GM23338 (cell line): ENCODE data around the gene MAP7D3. TPM values are rescaled to one million over a fixed set of nuclear protein-coding genes. Genes with fewer than 3 reads are reported as not detected.

Source experiments
- ATAC-seq: fragments of 200-7000 bp; cut with Tn5 transposase; 3 replicates; pipeline ENCODE4 v1.9.1; 2020
- DNase-seq: peaks from one replicate; pipeline ENCODE4 v3.0.0-alpha.2; 2015; ENCODE audit warnings: low spot score
- H2AFZ ChIP-seq: fragments of 200-600 bp; sonication (generic); 2 replicates; pipeline ENCODE4 v1.8.0; 2016; ENCODE audit warnings: antibody characterized with exemption, mild to moderate bottlenecking, moderate library complexity
- H3F3A ChIP-seq: fragments of 200-600 bp; sonication (generic); replicated peaks from 2 replicates; pipeline ENCODE4 v1.8.0; 2017; ENCODE audit warnings: antibody characterized with exemption, mixed run types, low read depth
- H3K27ac ChIP-seq: fragments of 200-600 bp; sonication (generic); 2 replicates; pipeline ENCODE4 v1.6.1; 2016; ENCODE audit warnings: low read depth
- H3K27me3 ChIP-seq: fragments of 200-600 bp; sonication (generic); 2 replicates; pipeline ENCODE4 v1.8.0; 2016; ENCODE audit warnings: mild to moderate bottlenecking, mixed run types, moderate library complexity; ENCODE audit not compliant: insufficient read depth
- H3K36me3 ChIP-seq: fragments of 200-600 bp; sonication (generic); 2 replicates; pipeline ENCODE4 v1.8.0; 2016; ENCODE audit warnings: mild to moderate bottlenecking; ENCODE audit not compliant: insufficient read depth
- H3K4me1 ChIP-seq: fragments of 200-600 bp; sonication (generic); 2 replicates; pipeline ENCODE4 v1.8.0; 2016; ENCODE audit warnings: mild to moderate bottlenecking, moderate library complexity; ENCODE audit not compliant: insufficient read depth
- H3K4me2 ChIP-seq: fragments of 200-600 bp; sonication (generic); 2 replicates; pipeline ENCODE4 v1.7.1; 2017; ENCODE audit warnings: mixed run types
- H3K4me3 ChIP-seq: fragments of 200-600 bp; sonication (generic); 2 replicates; pipeline ENCODE4 v1.6.1; 2016; ENCODE audit warnings: mixed run types
- H3K79me2 ChIP-seq: fragments of 200-600 bp; sonication (generic); replicated peaks from 2 replicates; pipeline ENCODE4 v1.8.0; 2017; ENCODE audit warnings: mild to moderate bottlenecking; ENCODE audit not compliant: insufficient read depth
- H3K9me2 ChIP-seq: fragments of 200-600 bp; sonication (generic); 2 replicates; pipeline ENCODE4 v1.8.0; 2017; ENCODE audit not compliant: insufficient read depth
- H4K20me1 ChIP-seq: fragments of 200-600 bp; sonication (generic); replicated peaks from 2 replicates; pipeline ENCODE4 v1.8.0; 2017; ENCODE audit warnings: mild to moderate bottlenecking; ENCODE audit not compliant: insufficient read depth
- H3K27ac Mint-ChIP-seq: 2 replicates; pipeline ENCODE4 v1.8.0; 2020; ENCODE audit warnings: inconsistent platforms, mild to moderate bottlenecking, moderate library complexity, mixed read lengths
- H3K27me3 Mint-ChIP-seq: 3 replicates; pipeline ENCODE4 v1.8.0; 2022; ENCODE audit warnings: low read depth, mild to moderate bottlenecking, moderate library complexity, mixed read lengths, inconsistent platforms; ENCODE audit not compliant: insufficient read depth, poor library complexity
- H3K36me3 Mint-ChIP-seq: 3 replicates; pipeline ENCODE4 v1.8.0; 2021; ENCODE audit warnings: low read depth, mild to moderate bottlenecking, inconsistent platforms, moderate library complexity, mixed read lengths
- H3K4me1 Mint-ChIP-seq: 3 replicates; pipeline ENCODE4 v1.8.0; 2020; ENCODE audit warnings: mild to moderate bottlenecking, inconsistent platforms, mixed read lengths
- H3K4me3 Mint-ChIP-seq: 3 replicates; pipeline ENCODE4 v1.8.0; 2021; ENCODE audit warnings: moderate library complexity, mild to moderate bottlenecking, inconsistent platforms, mixed read lengths
- H3K9me3 Mint-ChIP-seq: 3 replicates; pipeline ENCODE4 v1.8.0; 2020; ENCODE audit warnings: moderate library complexity, mild to moderate bottlenecking, inconsistent platforms, mixed read lengths
- CREB1 ChIP-seq: fragments of 250-450 bp; sonication (Bioruptor Pico); IDR thresholded peaks from 2 replicates; pipeline ENCODE4 v1.5.0; 2020; ENCODE audit warnings: low read depth, mild to moderate bottlenecking, moderate library complexity
- CTCF ChIP-seq, 2 experiments: fragments of 200-600 bp in 1 of 2; sonication (generic) in 1 of 2; conservative IDR thresholded peaks; 2 replicates each; pipeline versions ENCODE4 v1.5.1 to v1.6.1; 2016 to 2017; ENCODE audit warnings: antibody characterized with exemption in 2 of 2, low read depth in 2 of 2, mild to moderate bottlenecking in 2 of 2, moderate library complexity in 1 of 2
- ETS1 ChIP-seq: IDR thresholded peaks from 2 replicates; pipeline ENCODE4 v1.6.1; 2016; ENCODE audit warnings: antibody characterized with exemption
- EZH2 ChIP-seq: fragments of 200-600 bp; sonication (generic); IDR thresholded peaks from one replicate; pipeline ENCODE4 v1.8.0; 2017; ENCODE audit warnings: antibody characterized with exemption, mild to moderate bottlenecking, low read depth; ENCODE audit not compliant: unreplicated experiment
- EZH2phosphoT487 ChIP-seq: fragments of 200-600 bp; sonication (generic); IDR thresholded peaks from one replicate; pipeline ENCODE4 v1.8.1; 2018; ENCODE audit warnings: antibody characterized with exemption; ENCODE audit not compliant: unreplicated experiment
- NANOG ChIP-seq: IDR thresholded peaks from 2 replicates; pipeline ENCODE4 v1.6.1; 2016; ENCODE audit warnings: antibody characterized with exemption, borderline replicate concordance
- POLR2AphosphoS5 ChIP-seq: IDR thresholded peaks from 2 replicates; pipeline ENCODE4 v1.6.1; 2016; ENCODE audit warnings: antibody characterized with exemption, low read depth
- REST ChIP-seq: IDR thresholded peaks from one replicate; pipeline ENCODE4 v1.6.1; 2018; ENCODE audit warnings: antibody characterized with exemption; ENCODE audit not compliant: unreplicated experiment
- STAT1 ChIP-seq: IDR thresholded peaks from one replicate; pipeline ENCODE4 v1.6.1; 2016; ENCODE audit warnings: antibody characterized with exemption; ENCODE audit not compliant: unreplicated experiment
- ZNF114 ChIP-seq: fragments of 250-450 bp; sonication (Bioruptor Pico); IDR thresholded peaks from 2 replicates; pipeline ENCODE4 v1.5.0; 2020; ENCODE audit warnings: mild to moderate bottlenecking, moderate library complexity
- ZNF331 ChIP-seq: fragments of 250-450 bp; sonication (Bioruptor Pico); IDR thresholded peaks from 2 replicates; pipeline ENCODE4 v1.5.0; 2020; ENCODE audit warnings: low read depth, mild to moderate bottlenecking, moderate library complexity
- ZNF462 ChIP-seq: fragments of 250-450 bp; sonication (Bioruptor Pico); IDR thresholded peaks from 2 replicates; pipeline ENCODE4 v1.5.0; 2020; ENCODE audit warnings: mild to moderate bottlenecking, moderate library complexity
- polyA plus RNA-seq: library from polyadenylated mRNA; unstranded; fragments of >200 nt; fragmentation: Nextera tagmentation; extraction: Ambion mirVana; gene quantifications from 2 replicates; pipeline ENCODE4 v1.2.1, GENCODE V29; 2016
- total RNA-seq: library from RNA; depleted of rRNA; stranded (reverse); fragments of >200 nt; shearing (Covaris generic); gene quantifications from 2 replicates; pipeline ENCODE4 v1.2.3, GENCODE V29; 2014

Gene MAP7D3
- total and polyA plus RNA-seq, 2 experiments from 2014 or later: 14.5 to 33.4 TPM

GRCh38 chrX:136171420-136171819, 79.8 kb downstream of the MAP7D3 start:
- H3K36me3 Mint-ChIP-seq: no peaks in the 10 kb centered on the region
- no peak overlapping the region for H3K27ac ChIP-seq
- no peaks in the 10 kb centered on the region for H4K20me1 ChIP-seq
- ATAC-seq: no peak
- no peak overlapping the region for H3K4me3 Mint-ChIP-seq
- no peak for DNase-seq
- no peak for TF ChIP-seq EZH2
- no peak for TF ChIP-seq NANOG
- TF ChIP-seq EZH2phosphoT487: no peak
- TF ChIP-seq ZNF462: no peak
- no peak for TF ChIP-seq CREB1 (CRISPR knock-in tag)
- no peak for TF ChIP-seq POLR2AphosphoS5
- no peak for TF ChIP-seq ZNF114 (CRISPR knock-in tag)
- TF ChIP-seq CTCF (conservative IDR thresholded peaks at IDR 0.05; ENCODE audit: low read depth in 2 of 2): no peak
- no peak for TF ChIP-seq ETS1
- no peak for TF ChIP-seq REST
- TF ChIP-seq ZNF331: no peak
- TF ChIP-seq STAT1: no peak
- H3K4me1 ChIP-seq: peaks cover 7% of the 10 kb centered on the region; the same call in 1 of the 2 replicates
- no peaks in the 10 kb centered on the region for H3F3A ChIP-seq
- peaks cover 4% of the 10 kb centered on the region for H3K27me3 Mint-ChIP-seq
- no peaks in the 10 kb centered on the region for H3K9me2 ChIP-seq
- peaks cover 36% of the 10 kb centered on the region for H3K4me1 Mint-ChIP-seq
- no peak overlapping the region for H3K27ac Mint-ChIP-seq
- no peaks in the 10 kb centered on the region for H3K9me3 Mint-ChIP-seq
- no peaks in the 10 kb centered on the region for H3K27me3 ChIP-seq
- H3K4me2 ChIP-seq: no peak overlapping the region
- H3K36me3 ChIP-seq: no peaks in the 10 kb centered on the region
- no peaks in the 10 kb centered on the region for H3K79me2 ChIP-seq
- H3K4me3 ChIP-seq: no peak overlapping the region
- H2AFZ ChIP-seq: no peak overlapping the region
